GM23338 (cell line): Measurements from ENCODE around the gene MYH2. TPM values are rescaled to one million over a fixed set of nuclear protein-coding genes. Genes with fewer than 3 reads are reported as not detected.

Experiments
- ATAC-seq: fragments of 200-7000 bp; cut with Tn5 transposase; 3 replicates; pipeline ENCODE4 v1.9.1; 2020
- DNase-seq: peaks from one replicate; pipeline ENCODE4 v3.0.0-alpha.2; 2015; ENCODE audit warnings: low spot score
- H2AFZ ChIP-seq: fragments of 200-600 bp; sonication (generic); 2 replicates; pipeline ENCODE4 v1.8.0; 2016; ENCODE audit warnings: antibody characterized with exemption, mild to moderate bottlenecking, moderate library complexity
- H3F3A ChIP-seq: fragments of 200-600 bp; sonication (generic); replicated peaks from 2 replicates; pipeline ENCODE4 v1.8.0; 2017; ENCODE audit warnings: antibody characterized with exemption, mixed run types, low read depth
- H3K27ac ChIP-seq: fragments of 200-600 bp; sonication (generic); 2 replicates; pipeline ENCODE4 v1.6.1; 2016; ENCODE audit warnings: low read depth
- H3K27me3 ChIP-seq: fragments of 200-600 bp; sonication (generic); 2 replicates; pipeline ENCODE4 v1.8.0; 2016; ENCODE audit warnings: mild to moderate bottlenecking, mixed run types, moderate library complexity; ENCODE audit not compliant: insufficient read depth
- H3K36me3 ChIP-seq: fragments of 200-600 bp; sonication (generic); 2 replicates; pipeline ENCODE4 v1.8.0; 2016; ENCODE audit warnings: mild to moderate bottlenecking; ENCODE audit not compliant: insufficient read depth
- H3K4me1 ChIP-seq: fragments of 200-600 bp; sonication (generic); 2 replicates; pipeline ENCODE4 v1.8.0; 2016; ENCODE audit warnings: mild to moderate bottlenecking, moderate library complexity; ENCODE audit not compliant: insufficient read depth
- H3K4me2 ChIP-seq: fragments of 200-600 bp; sonication (generic); 2 replicates; pipeline ENCODE4 v1.7.1; 2017; ENCODE audit warnings: mixed run types
- H3K4me3 ChIP-seq: fragments of 200-600 bp; sonication (generic); 2 replicates; pipeline ENCODE4 v1.6.1; 2016; ENCODE audit warnings: mixed run types
- H3K79me2 ChIP-seq: fragments of 200-600 bp; sonication (generic); replicated peaks from 2 replicates; pipeline ENCODE4 v1.8.0; 2017; ENCODE audit warnings: mild to moderate bottlenecking; ENCODE audit not compliant: insufficient read depth
- H3K9me2 ChIP-seq: fragments of 200-600 bp; sonication (generic); 2 replicates; pipeline ENCODE4 v1.8.0; 2017; ENCODE audit not compliant: insufficient read depth
- H4K20me1 ChIP-seq: fragments of 200-600 bp; sonication (generic); replicated peaks from 2 replicates; pipeline ENCODE4 v1.8.0; 2017; ENCODE audit warnings: mild to moderate bottlenecking; ENCODE audit not compliant: insufficient read depth
- H3K27ac Mint-ChIP-seq: 2 replicates; pipeline ENCODE4 v1.8.0; 2020; ENCODE audit warnings: inconsistent platforms, mild to moderate bottlenecking, moderate library complexity, mixed read lengths
- H3K27me3 Mint-ChIP-seq: 3 replicates; pipeline ENCODE4 v1.8.0; 2022; ENCODE audit warnings: low read depth, mild to moderate bottlenecking, moderate library complexity, mixed read lengths, inconsistent platforms; ENCODE audit not compliant: insufficient read depth, poor library complexity
- H3K36me3 Mint-ChIP-seq: 3 replicates; pipeline ENCODE4 v1.8.0; 2021; ENCODE audit warnings: low read depth, mild to moderate bottlenecking, inconsistent platforms, moderate library complexity, mixed read lengths
- H3K4me1 Mint-ChIP-seq: 3 replicates; pipeline ENCODE4 v1.8.0; 2020; ENCODE audit warnings: mild to moderate bottlenecking, inconsistent platforms, mixed read lengths
- H3K4me3 Mint-ChIP-seq: 3 replicates; pipeline ENCODE4 v1.8.0; 2021; ENCODE audit warnings: moderate library complexity, mild to moderate bottlenecking, inconsistent platforms, mixed read lengths
- H3K9me3 Mint-ChIP-seq: 3 replicates; pipeline ENCODE4 v1.8.0; 2020; ENCODE audit warnings: moderate library complexity, mild to moderate bottlenecking, inconsistent platforms, mixed read lengths
- CTCF ChIP-seq, 2 experiments: fragments of 200-600 bp in 1 of 2; sonication (generic) in 1 of 2; conservative IDR thresholded peaks; 2 replicates each; pipeline versions ENCODE4 v1.5.1 to v1.6.1; 2016 to 2017; ENCODE audit warnings: antibody characterized with exemption in 2 of 2, low read depth in 2 of 2, mild to moderate bottlenecking in 2 of 2, moderate library complexity in 1 of 2
- ETS1 ChIP-seq: IDR thresholded peaks from 2 replicates; pipeline ENCODE4 v1.6.1; 2016; ENCODE audit warnings: antibody characterized with exemption
- EZH2 ChIP-seq: fragments of 200-600 bp; sonication (generic); IDR thresholded peaks from one replicate; pipeline ENCODE4 v1.8.0; 2017; ENCODE audit warnings: antibody characterized with exemption, mild to moderate bottlenecking, low read depth; ENCODE audit not compliant: unreplicated experiment
- REST ChIP-seq: IDR thresholded peaks from one replicate; pipeline ENCODE4 v1.6.1; 2018; ENCODE audit warnings: antibody characterized with exemption; ENCODE audit not compliant: unreplicated experiment
- ZNF331 ChIP-seq: fragments of 250-450 bp; sonication (Bioruptor Pico); IDR thresholded peaks from 2 replicates; pipeline ENCODE4 v1.5.0; 2020; ENCODE audit warnings: low read depth, mild to moderate bottlenecking, moderate library complexity
- polyA plus RNA-seq: library from polyadenylated mRNA; unstranded; fragments of >200 nt; fragmentation: Nextera tagmentation; extraction: Ambion mirVana; gene quantifications from 2 replicates; pipeline ENCODE4 v1.2.1, GENCODE V29; 2016
- total RNA-seq: library from RNA; depleted of rRNA; stranded (reverse); fragments of >200 nt; shearing (Covaris generic); gene quantifications from 2 replicates; pipeline ENCODE4 v1.2.3, GENCODE V29; 2014

The MYH2 gene
- total and polyA plus RNA-seq, 2 experiments from 2014 or later, result 7.5 to 27.7 TPM

GRCh38 chr17:10563991-10564660 lies 14.7 kb upstream of the MYH2 start (continued):
- TF ChIP-seq REST (no peak), ZNF331 (CRISPR knock-in tag) (no peak), EZH2 (no peak), ETS1 (no peak)

GRCh38 chr17:10558049-10558448 lies 8.6 kb upstream of the MYH2 start:
- no peaks in the 10 kb centered on the region for H3K27me3 ChIP-seq

More at GRCh38 chr17:10558049-10558448, 8.6 kb upstream of the MYH2 start:
- peaks cover 12% of the 10 kb centered on the region for H3K9me2 ChIP-seq
- no peak overlapping the region for H3K27ac Mint-ChIP-seq
- H3K9me3 Mint-ChIP-seq, result no peaks in the 10 kb centered on the region
- no peaks in the 10 kb centered on the region for H4K20me1 ChIP-seq
- H3K4me2 ChIP-seq, result no peak overlapping the region
- DNase-seq (no peak), ATAC-seq (no peak)
- no peaks in the 10 kb centered on the region for H3F3A ChIP-seq
- peaks cover 12% of the 10 kb centered on the region for H3K4me1 ChIP-seq
- H3K4me1 Mint-ChIP-seq, result peaks cover 19% of the 10 kb centered on the region
- no peak overlapping the region for H3K4me3 Mint-ChIP-seq
- H3K36me3 Mint-ChIP-seq, result no peaks in the 10 kb centered on the region; the same call in 2 of the 3 replicates
- H3K4me3 ChIP-seq, result no peak overlapping the region
- no peaks in the 10 kb centered on the region for H3K79me2 ChIP-seq
- H3K27me3 Mint-ChIP-seq, result peaks cover 5% of the 10 kb centered on the region
- H3K27ac ChIP-seq, result no peak overlapping the region
- TF ChIP-seq CTCF (conservative IDR thresholded peaks at IDR 0.05; ENCODE audit: low read depth in 2 of 2), result no peak
- no peaks in the 10 kb centered on the region for H3K36me3 ChIP-seq
- peak overlapping the region; percentile 33; the same call in 1 of the 2 replicates for H2AFZ ChIP-seq
